ENCODE results near the gene TSKU. TPM values are rescaled to one million over a fixed set of nuclear protein-coding genes. Genes with fewer than 3 reads are reported as not detected.

Gene TSKU
- total and polyA plus RNA-seq, 9 of the 15 experiments (the other 6 are each of a cell fraction or from before 2014, with no cell fraction given): 0.60 to 11.9 (median 8.4) TPM

- TF ChIP-seq TRIM25 (IDR thresholded peaks at IDR 0.05; ENCODE audit: borderline replicate concordance) (peak; percentile 57; the same call in 1 of the 2 replicates), HINFP (tag; conservative IDR thresholded peaks at IDR 0.05; ENCODE audit: low read depth) (peak; percentile 38; the same call in 1 of the 2 replicates), ELF4 (CRISPR knock-in tag; IDR thresholded peaks at IDR 0.05) (peak; percentile 78; the same call in 1 of the 2 replicates), GATA2 (CRISPR knock-in tag; IDR thresholded peaks at IDR 0.05) (no peak), TAL1 (IDR thresholded peaks at IDR 0.05) (no peak), MEIS2 (IDR thresholded peaks at IDR 0.05; ENCODE audit: partially characterized antibody) (no peak), LARP7 (IDR thresholded peaks at IDR 0.05) (peak; percentile 73; the same call in 1 of the 2 replicates), ZNF444 (CRISPR knock-in tag; IDR thresholded peaks at IDR 0.05) (no peak), RFX1 (IDR thresholded peaks at IDR 0.05) (no peak), PBX2 (CRISPR knock-in tag; IDR thresholded peaks at IDR 0.05; ENCODE audit: low read depth) (no peak), PBX2 (tag; conservative IDR thresholded peaks at IDR 0.05; ENCODE audit: low read depth) (no peak), SMARCA5 (IDR thresholded peaks at IDR 0.05) (0 out of 2 replicates have a peak, but pooled peaks have one; percentile 15), ZBTB40 (IDR thresholded peaks at IDR 0.05) (no peak), ZBTB40 (CRISPR knock-in tag; IDR thresholded peaks at IDR 0.05) (no peak)
These were observed 23.6 kb downstream of the TSKU start (continued) for GRCh38 chr11:76806608-76807205.

Data from K562 (cell line).